Heart left ventricle (tissue), 13 donors: ENCODE measurements around the gene SORL1.

ENCODE experiments used
- CTCF ChIP-seq, 12 donors: fragments of 200-600 bp; sonication (generic) in 4 of 12; IDR thresholded peaks; one replicate each; pipeline versions ENCODE4 v1.5.0 to v1.8.0; 2018 to 2022; ENCODE audit warnings: antibody characterized with exemption in 12 of 12, mild to moderate bottlenecking in 5 of 12
- POLR2A ChIP-seq, 2 donors: fragments of 450-650 bp; IDR thresholded peaks; one replicate each; pipeline ENCODE4 v1.6.1; 2017; ENCODE audit warnings: antibody characterized with exemption in 2 of 2, mild to moderate bottlenecking in 2 of 2, moderate library complexity in 2 of 2
- donor health status: ischemic (EF 13 %, LVEDD 7.1; RV severe dilation, severe dysfunction).
- donor health status: DM: no; HTN: yes; CAD: no.
- donor health status: DM: no; HTN: no; CAD: no.
- donor health status: ischemic (EF 25% LVEDD 6.9; RV normal size, moderate dysfunction).
- donor health status: ischemic (EF 25% LVEDD 5.7; RV mildly dilated, moderate dysfunction).
- donor health status: ischemic (EF 35%, LVEDD 5.7; RV mildly dilated, moderate dysfunction).
- donor health status: nonischemic (EF 11% LVEDD 7.7; RV severe dilation, severe dysfunction).
- donor health status: DM: yes; HTN: yes; CAD: no.
- donor health status: PGD.
- donor health status: ischemic (EF 29% LVEDD 5.4; RV normal size, mild dysfunction).
- donor health status: nonischemic (EF 23%, LVEDD 6.1; RV moderate dilation, normal function).

- TF ChIP-seq CTCF (IDR thresholded peaks at IDR 0.05) (no peak), POLR2A (IDR thresholded peaks at IDR 0.05) (no peak)
Measured at GRCh38 chr11:121669422-121669821, 217.3 kb downstream of the SORL1 start.
